ENCODE results near the gene GOLGA7B. TPM values are rescaled to one million over a fixed set of nuclear protein-coding genes. Genes with fewer than 3 reads are reported as not detected.
"Not testable (repeated sequence)": the region's sequence is repeated elsewhere in the genome, so short reads cannot be mapped to it uniquely, and the experiment has no call there.

The GOLGA7B gene
- total RNA-seq, 1 experiment from 2014 or later = 0.03 TPM

DNA sequence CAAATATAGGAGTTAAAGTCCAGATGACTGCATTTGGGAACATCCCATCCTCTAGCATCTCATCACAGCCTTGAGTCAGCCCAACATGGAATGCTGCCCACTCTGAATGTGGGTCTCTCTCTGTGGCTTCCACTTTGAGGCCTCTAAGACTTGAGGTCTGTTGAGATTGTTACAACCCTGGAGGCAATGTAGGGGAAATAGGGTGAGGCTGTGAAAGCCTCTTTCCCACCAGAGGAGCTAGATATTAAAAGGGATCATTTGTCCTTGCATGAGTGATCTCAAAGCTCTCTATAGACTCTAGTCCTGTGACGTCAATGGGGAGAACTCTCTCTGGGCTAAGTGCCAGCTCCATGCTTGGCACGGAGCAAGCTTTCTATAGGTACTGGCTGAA lies 6.4 kb upstream of the GOLGA7B start:
- peaks cover 33% of the 10 kb centered on the region for H3K4me1 ChIP-seq (replicated peaks)
- peak in 1 of 2 experiments; percentile 18 for DNase-seq (ENCODE audit: low read depth in 1 of 2, low spot score in 2 of 2)

DNA sequence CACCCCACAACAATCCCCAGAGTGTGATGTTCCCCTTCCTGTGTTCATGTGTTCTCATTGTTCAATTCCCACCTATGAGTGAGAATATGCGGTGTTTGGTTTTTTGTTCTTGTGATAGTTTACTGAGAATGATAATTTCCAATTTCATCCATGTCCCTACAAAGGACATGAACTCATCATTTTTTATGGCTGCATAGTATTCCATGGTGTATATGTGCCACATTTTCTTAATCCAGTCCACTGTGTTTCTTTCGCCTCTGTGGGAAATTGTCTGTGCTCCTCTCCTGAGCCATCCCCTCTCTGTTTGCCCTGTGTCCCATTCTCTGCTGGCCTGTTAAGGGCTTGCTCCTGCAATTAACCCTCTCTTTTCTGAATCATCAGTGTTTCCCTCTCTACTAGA lies 5.7 kb upstream of the GOLGA7B start:
- not testable (repeated sequence) for H3K36me3 ChIP-seq; H3K27ac ChIP-seq; DNase-seq (ENCODE audit: low read depth in 1 of 2, low spot score in 2 of 2); H3K27me3 ChIP-seq (replicated peaks); H3K9me3 ChIP-seq (replicated peaks); H3K4me3 ChIP-seq
- H3K4me1 ChIP-seq (replicated peaks) = peaks cover 33% of the 10 kb centered on the region

More for the DNA sequence above, 6.4 kb upstream of the GOLGA7B start:
- H3K4me3 ChIP-seq = no peak overlapping the region
- peaks cover 1% of the 10 kb centered on the region; the same call in 1 of the 2 replicates for H3K27me3 ChIP-seq (replicated peaks)
- no peaks in the 10 kb centered on the region for H3K9me3 ChIP-seq (replicated peaks)
- H3K36me3 ChIP-seq = no peaks in the 10 kb centered on the region
- no peak overlapping the region for H3K27ac ChIP-seq

DNA sequence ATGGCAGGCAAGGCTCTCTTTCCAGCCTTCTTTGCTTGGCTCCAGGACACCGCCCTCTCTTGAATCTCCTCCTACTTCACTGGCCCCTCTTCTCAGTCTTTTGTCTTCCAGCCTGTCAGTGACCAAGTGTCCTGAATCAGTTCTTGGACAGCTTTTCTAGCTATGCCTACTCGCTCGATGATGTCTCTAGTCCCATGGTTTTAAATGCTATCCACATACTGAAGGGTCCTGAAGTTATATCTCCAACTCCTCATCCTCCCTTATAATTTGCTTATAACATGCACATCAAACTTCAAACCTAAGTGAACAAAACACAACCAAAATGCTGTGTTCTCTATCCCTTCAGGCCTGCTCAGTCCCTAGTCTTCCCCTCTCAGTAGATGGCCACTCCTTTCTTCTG lies 5.0 kb upstream of the GOLGA7B start:
- Histone ChIP-seq H3K4me3 (no peak overlapping the region), H3K4me1 (replicated peaks) (peaks cover 31% of the 10 kb centered on the region), H3K27me3 (replicated peaks) (peaks cover 10% of the 10 kb centered on the region), H3K27ac (no peak overlapping the region), H3K36me3 (no peaks in the 10 kb centered on the region), H3K9me3 (replicated peaks) (no peaks in the 10 kb centered on the region)
- no peak for DNase-seq (ENCODE audit: low read depth in 1 of 2, low spot score in 2 of 2)

GRCh38 chr10:97849103-97849686 lies 448 bp upstream of the GOLGA7B start:
- Histone ChIP-seq H3K9me3 (replicated peaks) (no peaks in the 10 kb centered on the region), H3K36me3 (no peaks in the 10 kb centered on the region), H3K27me3 (replicated peaks) (peaks cover 31% of the 10 kb centered on the region), H3K4me3 (peak overlapping the region; percentile 28), H3K27ac (no peak overlapping the region), H3K4me1 (replicated peaks) (peaks cover 4% of the 10 kb centered on the region; the same call in 1 of the 2 replicates)
- DNase-seq (ENCODE audit: low read depth in 1 of 2, low spot score in 2 of 2) = no peak

- Histone ChIP-seq H3K4me1 (replicated peaks) (peaks cover 4% of the 10 kb centered on the region; the same call in 1 of the 2 replicates), H3K27me3 (replicated peaks) (peaks cover 31% of the 10 kb centered on the region), H3K9me3 (replicated peaks) (no peaks in the 10 kb centered on the region), H3K4me3 (no peak overlapping the region), H3K27ac (no peak overlapping the region), H3K36me3 (no peaks in the 10 kb centered on the region)
- DNase-seq (ENCODE audit: low read depth in 1 of 2, low spot score in 2 of 2) = no peak
These were observed 803 bp downstream of the GOLGA7B start for GRCh38 chr10:97850446-97850845.

DNA sequence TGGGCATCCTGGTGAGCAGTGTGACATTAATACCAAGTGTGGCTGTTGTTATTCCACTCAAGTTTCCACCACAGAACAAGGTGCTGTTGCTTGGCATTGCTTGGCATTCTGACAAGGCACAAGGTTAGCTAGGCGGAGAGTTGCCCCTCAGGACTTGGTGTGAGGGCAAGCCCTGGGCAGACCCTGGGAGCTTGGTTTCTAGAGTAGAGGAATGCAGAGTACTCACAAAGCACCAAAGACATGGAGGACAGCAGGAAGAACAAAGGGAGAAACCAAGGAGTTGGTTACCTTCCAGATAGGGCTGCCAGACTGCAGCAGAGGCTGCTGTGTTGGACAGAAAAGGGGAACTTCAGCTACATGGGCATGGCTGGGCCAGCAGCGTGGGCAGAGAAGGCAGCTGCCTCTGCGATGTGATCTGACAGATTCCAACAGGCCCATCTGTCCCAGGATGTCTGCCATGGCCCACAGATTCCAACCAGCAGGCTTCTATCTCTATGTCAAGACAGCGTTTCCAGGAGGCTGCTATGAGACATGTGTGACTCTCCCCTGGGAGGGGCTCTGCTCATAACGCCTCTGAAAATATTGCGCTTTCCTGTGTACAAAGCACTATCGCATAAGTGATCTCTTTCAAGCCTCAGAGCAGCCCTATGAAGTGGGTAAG lies 1.8 kb downstream of the GOLGA7B start:
- peaks cover 36% of the 10 kb centered on the region for H3K27me3 ChIP-seq (replicated peaks)
- H3K4me1 ChIP-seq (replicated peaks) = peaks cover 4% of the 10 kb centered on the region; the same call in 1 of the 2 replicates
- no peaks in the 10 kb centered on the region for H3K9me3 ChIP-seq (replicated peaks)
- H3K27ac ChIP-seq = no peak overlapping the region
- H3K36me3 ChIP-seq = no peaks in the 10 kb centered on the region
- H3K4me3 ChIP-seq = no peak overlapping the region
- no peak for DNase-seq (ENCODE audit: low read depth in 1 of 2, low spot score in 2 of 2)

GRCh38 chr10:97852277-97852676 lies 2.6 kb downstream of the GOLGA7B start:
- no peak overlapping the region for H3K4me3 ChIP-seq
- no peak overlapping the region for H3K27ac ChIP-seq
- H3K27me3 ChIP-seq (replicated peaks) = peaks cover 37% of the 10 kb centered on the region
- no peaks in the 10 kb centered on the region for H3K9me3 ChIP-seq (replicated peaks)
- DNase-seq (ENCODE audit: low read depth in 1 of 2, low spot score in 2 of 2) = no peak
- H3K36me3 ChIP-seq = no peaks in the 10 kb centered on the region
- peaks cover 4% of the 10 kb centered on the region; the same call in 1 of the 2 replicates for H3K4me1 ChIP-seq (replicated peaks)

- DNase-seq (ENCODE audit: low read depth in 1 of 2, low spot score in 2 of 2) = no peak
- no peaks in the 10 kb centered on the region for H3K9me3 ChIP-seq (replicated peaks)
- H3K27ac ChIP-seq = no peak overlapping the region
These were observed 3.3 kb downstream of the GOLGA7B start for GRCh38 chr10:97852840-97853405.

DNA sequence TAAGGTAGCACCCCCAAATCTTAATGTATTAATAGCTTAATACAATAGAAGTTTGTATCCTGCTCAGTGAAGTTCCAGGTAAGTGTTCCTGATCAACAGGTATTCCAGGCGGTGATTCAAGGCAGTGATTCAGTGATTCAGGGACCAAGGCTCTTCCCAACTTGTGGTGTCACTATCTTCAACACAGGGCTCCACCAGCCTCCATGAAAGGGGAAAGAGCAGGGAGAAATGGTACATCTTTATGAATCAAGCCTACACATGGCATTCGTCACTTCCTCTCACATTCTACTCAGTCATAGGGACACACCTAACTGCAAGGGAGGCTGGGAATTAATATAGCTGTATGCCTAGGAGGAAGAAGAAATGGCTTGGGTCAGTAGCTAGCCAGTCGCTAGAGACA lies 5.1 kb downstream of the GOLGA7B start:
- Histone ChIP-seq H3K4me3 (no peak overlapping the region), H3K36me3 (no peaks in the 10 kb centered on the region), H3K9me3 (replicated peaks) (no peaks in the 10 kb centered on the region), H3K27ac (no peak overlapping the region), H3K4me1 (replicated peaks) (peaks cover 4% of the 10 kb centered on the region; the same call in 1 of the 2 replicates), H3K27me3 (replicated peaks) (peaks cover 27% of the 10 kb centered on the region)
- no peak for DNase-seq (ENCODE audit: low read depth in 1 of 2, low spot score in 2 of 2)

More at GRCh38 chr10:97852840-97853405, 3.3 kb downstream of the GOLGA7B start:
- Histone ChIP-seq H3K4me3 (no peak overlapping the region), H3K27me3 (replicated peaks) (peaks cover 37% of the 10 kb centered on the region), H3K36me3 (no peaks in the 10 kb centered on the region), H3K4me1 (replicated peaks) (peaks cover 4% of the 10 kb centered on the region; the same call in 1 of the 2 replicates)

- Histone ChIP-seq H3K4me3 (no peak overlapping the region), H3K9me3 (replicated peaks) (no peaks in the 10 kb centered on the region), H3K27me3 (replicated peaks) (peaks cover 7% of the 10 kb centered on the region; the same call in 1 of the 2 replicates), H3K36me3 (no peaks in the 10 kb centered on the region), H3K4me1 (replicated peaks) (no peaks in the 10 kb centered on the region), H3K27ac (no peak overlapping the region)
- no peak for DNase-seq (ENCODE audit: low read depth in 1 of 2, low spot score in 2 of 2)
These were observed 8.4 kb downstream of the GOLGA7B start for GRCh38 chr10:97858001-97858439.

DNA sequence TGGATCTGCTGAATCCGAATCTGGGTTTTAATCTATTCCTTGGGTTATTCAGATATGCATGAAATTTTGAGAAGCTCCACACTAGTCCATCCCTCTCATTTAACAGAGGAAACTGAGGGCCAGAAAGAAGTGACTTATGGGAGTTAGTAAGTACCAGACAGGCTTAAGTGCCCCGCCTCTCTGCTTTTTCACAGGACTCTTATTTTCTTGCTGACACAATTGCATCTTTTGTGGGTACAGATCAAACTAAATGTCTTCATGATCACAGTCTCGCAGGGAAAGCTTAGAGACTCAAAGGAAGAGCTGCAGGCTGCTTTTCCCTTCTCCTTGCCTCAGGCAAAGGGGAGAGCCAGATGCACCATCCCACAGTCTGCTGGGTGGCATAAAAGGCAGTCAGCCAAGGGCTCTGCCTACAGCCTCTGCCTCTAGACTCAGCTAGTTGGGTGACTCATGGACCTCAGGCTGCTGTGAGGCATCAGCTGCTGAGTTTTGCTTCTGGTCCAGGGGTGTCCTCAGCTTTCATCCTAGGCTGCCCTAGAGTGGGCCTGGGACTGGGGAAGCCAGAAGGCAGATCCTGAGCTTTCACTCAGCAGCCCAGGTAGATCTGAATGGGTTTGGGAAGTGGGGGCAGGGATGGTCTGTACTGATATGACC lies 11.6 kb downstream of the GOLGA7B start:
- H3K27ac ChIP-seq = no peak overlapping the region
- DNase-seq (ENCODE audit: low read depth in 1 of 2, low spot score in 2 of 2) = peak in 1 of 2 experiments; percentile 16
- no peaks in the 10 kb centered on the region for H3K36me3 ChIP-seq
- no peaks in the 10 kb centered on the region for H3K4me1 ChIP-seq (replicated peaks)
- H3K4me3 ChIP-seq = no peak overlapping the region
- peaks cover 2% of the 10 kb centered on the region; the same call in 1 of the 2 replicates for H3K27me3 ChIP-seq (replicated peaks)
- no peaks in the 10 kb centered on the region for H3K9me3 ChIP-seq (replicated peaks)

- Histone ChIP-seq H3K27me3 (replicated peaks) (no peaks in the 10 kb centered on the region; the same call in 1 of the 2 replicates), H3K4me1 (replicated peaks) (no peaks in the 10 kb centered on the region), H3K9me3 (replicated peaks) (no peaks in the 10 kb centered on the region), H3K4me3 (no peak overlapping the region), H3K36me3 (no peaks in the 10 kb centered on the region), H3K27ac (no peak overlapping the region)
- no peak for DNase-seq (ENCODE audit: low read depth in 1 of 2, low spot score in 2 of 2)
These were observed 12.3 kb downstream of the GOLGA7B start for GRCh38 chr10:97861924-97862323.

GRCh38 chr10:97863808-97864207 lies 14.2 kb downstream of the GOLGA7B start:
- H3K9me3 ChIP-seq (replicated peaks) = no peaks in the 10 kb centered on the region
- H3K27me3 ChIP-seq (replicated peaks) = no peaks in the 10 kb centered on the region; the same call in 1 of the 2 replicates
- H3K27ac ChIP-seq = no peak overlapping the region
- no peaks in the 10 kb centered on the region for H3K36me3 ChIP-seq
- H3K4me1 ChIP-seq (replicated peaks) = no peaks in the 10 kb centered on the region; the same call in 1 of the 2 replicates
- no peak overlapping the region for H3K4me3 ChIP-seq
- no peak for DNase-seq (ENCODE audit: low read depth in 1 of 2, low spot score in 2 of 2)

All from SJSA1 (cell line).